CD8-positive, alpha-beta memory T cell (primary cell): ENCODE results near the gene IFNL4. TPM values are rescaled to one million over a fixed set of nuclear protein-coding genes. Genes with fewer than 3 reads are reported as not detected.
"Not testable (repeated sequence)": the region's sequence is repeated elsewhere in the genome, so short reads cannot be mapped to it uniquely, and the experiment has no call there.

ENCODE experiments used
- CTCF ChIA-PET: fragments of 350-600 bp; sonication (Branson Sonifier 250); formaldehyde crosslinking; loops from one replicate; lab custom pipeline; 2021; ENCODE audit warnings: antibody characterized with exemption; lab: Charles Lee
- POLR2A ChIA-PET: fragments of 350-600 bp; sonication (Branson Sonifier 250); formaldehyde crosslinking; loops from one replicate; lab custom pipeline; 2021; ENCODE audit warnings: antibody characterized with exemption; lab: Charles Lee
- DNase-seq, 5 donors: peaks; one replicate each; pipeline versions ENCODE4 v3.0.0 to v3.0.0-alpha.2; 2020 to 2022; ENCODE audit warnings: mixed read lengths in 1 of 5
- H3K27ac ChIP-seq: one replicate; pipeline ENCODE4 v1.7.0; 2013; ENCODE audit warnings: low read depth, mild to moderate bottlenecking, low read length, moderate library complexity
- H3K27me3 ChIP-seq: 2 replicates; pipeline ENCODE4 v1.7.0; 2013; ENCODE audit warnings: low read length, mild to moderate bottlenecking; ENCODE audit not compliant: insufficient read depth, poor library complexity, severe bottlenecking
- H3K36me3 ChIP-seq: 2 replicates; pipeline ENCODE4 v1.7.0; 2013; ENCODE audit warnings: mild to moderate bottlenecking, low read length, moderate library complexity; ENCODE audit not compliant: insufficient read depth
- H3K4me1 ChIP-seq: 2 replicates; pipeline ENCODE4 v1.7.0; 2013; ENCODE audit warnings: mild to moderate bottlenecking, low read length, moderate library complexity; ENCODE audit not compliant: insufficient read depth
- H3K4me3 ChIP-seq: 2 replicates; pipeline ENCODE4 v1.7.0; 2013; ENCODE audit warnings: mild to moderate bottlenecking, low read length
- H3K9me3 ChIP-seq: 2 replicates; pipeline ENCODE4 v1.7.0; 2013; ENCODE audit warnings: mild to moderate bottlenecking, low read length
- H3K27ac Mint-ChIP-seq, 8 donors: one replicate each; pipeline ENCODE4 v1.8.0; 2020 to 2021; ENCODE audit warnings: mixed read lengths in 8 of 8, mild to moderate bottlenecking in 6 of 8, inconsistent platforms in 3 of 8, moderate library complexity in 3 of 8
- H3K27me3 Mint-ChIP-seq, 2 donors: one replicate each; pipeline ENCODE4 v1.8.0; 2020 to 2021; ENCODE audit warnings: mixed read lengths in 2 of 2, mild to moderate bottlenecking in 1 of 2, moderate library complexity in 1 of 2
- H3K36me3 Mint-ChIP-seq, 3 donors: one replicate each; pipeline ENCODE4 v1.8.0; 2020 to 2021; ENCODE audit warnings: mixed read lengths in 3 of 3, inconsistent platforms in 1 of 3, mild to moderate bottlenecking in 1 of 3
- H3K4me1 Mint-ChIP-seq, 3 donors: one replicate each; pipeline ENCODE4 v1.8.0; 2020 to 2021; ENCODE audit warnings: mixed read lengths in 3 of 3, inconsistent platforms in 1 of 3, mild to moderate bottlenecking in 1 of 3
- H3K4me3 Mint-ChIP-seq, 7 donors: one replicate each; pipeline ENCODE4 v1.8.0; 2020 to 2021; ENCODE audit warnings: mixed read lengths in 7 of 7, mild to moderate bottlenecking in 6 of 7, moderate library complexity in 4 of 7, inconsistent platforms in 2 of 7
- H3K9me3 Mint-ChIP-seq, 5 donors: one replicate each; pipeline ENCODE4 v1.8.0; 2020 to 2022; ENCODE audit warnings: mixed read lengths in 5 of 5, mild to moderate bottlenecking in 3 of 5, moderate library complexity in 2 of 5, inconsistent platforms in 1 of 5
- polyA plus RNA-seq: library from polyadenylated mRNA; unstranded; fragments of 300-500 nt; fragmentation: Illumina TruSeq; gene quantifications from one replicate; pipeline ENCODE4 v1.2.3, GENCODE V29; 2021
- total RNA-seq, 2 experiments: library from RNA; stranded (reverse); gene quantifications; one replicate each; pipeline ENCODE4 v1.2.3, GENCODE V29; 2021

The IFNL4 gene
- total and polyA plus RNA-seq, 3 experiments from 2014 or later = 0.31 TPM; not detected in 2

DNA sequence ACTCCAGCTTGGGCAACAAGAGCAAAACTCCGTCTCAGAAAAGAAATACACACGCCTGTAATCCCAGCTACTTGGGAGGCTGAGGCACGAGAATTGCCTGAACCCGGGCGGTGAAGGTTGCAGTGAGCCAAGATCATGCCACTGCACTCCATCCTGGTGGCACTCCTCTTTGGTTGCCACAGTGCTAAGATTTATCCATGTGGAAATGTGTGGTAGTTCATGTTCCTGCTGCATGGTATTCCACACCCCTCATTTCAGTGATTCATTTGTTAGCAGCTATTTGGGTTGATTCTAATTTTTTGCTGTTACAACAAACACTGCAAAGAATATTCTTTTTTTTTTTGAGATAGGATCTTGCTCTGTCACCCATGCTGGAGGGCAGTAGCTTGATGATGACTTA is 15.9 kb downstream of the IFNL4 start:
- no peak for DNase-seq
- ChIA-PET CTCF (interaction anchor here (1.1 kb wide), 1 partner anchor 125 kb away, joined by 3 read pairs; no protein-coding TSS in a partner anchor), POLR2A (no interaction called here)
- Histone ChIP-seq H3K27me3 (no peaks in the 10 kb centered on the region), H3K9me3 (no peaks in the 10 kb centered on the region), H3K4me1 (peaks cover 10% of the 10 kb centered on the region), H3K27ac (no peak overlapping the region), H3K4me3 (no peak overlapping the region), H3K36me3 (no peaks in the 10 kb centered on the region)
- H3K36me3 Mint-ChIP-seq = no peaks in the 10 kb centered on the region
- H3K4me1 Mint-ChIP-seq = peaks cover 11 to 19% (median 19%) of the 10 kb centered on the region in 3 donors
- H3K27ac Mint-ChIP-seq = no peak overlapping the region
- no peak overlapping the region for H3K4me3 Mint-ChIP-seq
- H3K9me3 Mint-ChIP-seq = no peaks in the 10 kb centered on the region
- H3K27me3 Mint-ChIP-seq = peaks cover 1 to 2% of the 10 kb centered on the region in 2 donors

DNA sequence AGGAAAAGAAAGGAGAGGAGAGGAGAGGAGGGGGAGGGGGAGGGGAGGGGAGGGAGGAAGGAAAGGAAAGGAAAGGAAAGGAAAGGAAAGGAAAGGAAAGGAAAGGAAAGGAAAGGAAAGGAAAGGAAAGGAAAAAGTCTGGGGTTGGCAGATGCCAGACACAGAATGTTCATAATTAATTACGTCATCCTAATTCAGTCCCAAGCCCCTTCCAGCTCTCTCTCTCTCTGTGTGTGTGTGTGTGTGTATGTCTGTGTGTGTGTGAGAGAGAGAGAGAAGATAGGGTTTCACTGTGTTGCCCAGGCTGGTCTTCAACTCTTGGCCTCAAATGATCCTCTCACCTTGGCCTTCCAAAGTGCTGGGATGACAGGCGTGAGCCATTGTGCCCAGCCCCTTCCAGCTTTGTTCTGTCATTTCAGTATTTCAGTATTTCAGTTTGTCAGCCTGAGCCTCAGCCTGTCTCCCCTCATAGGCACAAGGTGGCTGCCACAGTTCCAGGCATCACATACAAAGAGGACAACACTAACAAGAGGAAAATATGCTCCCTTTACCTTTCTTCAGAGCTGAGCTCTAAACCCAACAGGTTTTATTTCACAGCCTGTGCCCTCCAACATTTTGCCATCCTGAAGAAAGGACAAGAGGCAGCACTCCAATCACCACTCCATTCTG is 18.4 kb downstream of the IFNL4 start:
- H3K4me3 Mint-ChIP-seq = no peak overlapping the region
- H3K9me3 ChIP-seq = no peaks in the 10 kb centered on the region
- no peaks in the 10 kb centered on the region for H3K27me3 ChIP-seq
- no peaks in the 10 kb centered on the region for H3K9me3 Mint-ChIP-seq
- no peaks in the 10 kb centered on the region for H3K4me1 Mint-ChIP-seq
- no peaks in the 10 kb centered on the region for H3K36me3 Mint-ChIP-seq
- no peak for DNase-seq
- H3K36me3 ChIP-seq = no peaks in the 10 kb centered on the region
- H3K27me3 Mint-ChIP-seq = peaks cover 2 to 16% of the 10 kb centered on the region in 2 donors
- no peaks in the 10 kb centered on the region for H3K4me1 ChIP-seq
- POLR2A ChIA-PET = no interaction called here
- H3K27ac ChIP-seq = no peak overlapping the region
- no peak overlapping the region for H3K4me3 ChIP-seq
- no peak overlapping the region for H3K27ac Mint-ChIP-seq
- CTCF ChIA-PET = no interaction called here

DNA sequence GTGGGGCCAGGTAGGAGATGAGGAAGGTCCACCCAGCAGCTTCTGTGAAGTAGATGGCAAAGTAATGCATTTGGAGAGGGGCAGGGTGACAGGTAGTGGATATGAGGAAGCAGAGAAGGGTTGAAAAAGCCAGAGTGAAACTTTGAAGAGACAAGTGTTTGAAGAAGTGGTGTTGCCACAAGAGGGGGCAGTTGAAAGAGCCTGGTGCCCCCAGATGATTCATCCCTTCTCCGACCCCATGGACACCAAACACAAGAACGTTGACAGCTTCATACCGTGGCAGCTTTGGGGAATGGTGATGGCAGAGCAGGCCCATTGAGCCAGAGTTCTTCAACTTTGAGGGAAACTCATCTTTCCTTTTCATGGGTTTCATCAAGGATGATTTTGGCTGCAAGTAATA is 23.7 kb downstream of the IFNL4 start:
- DNase-seq = no peak
- CTCF ChIA-PET = no interaction called here
- no peaks in the 10 kb centered on the region for H3K36me3 ChIP-seq
- Mint-ChIP-seq H3K4me3 (no peak overlapping the region), H3K4me1 (peaks cover 0 to 4% (median 0%) of the 10 kb centered on the region in 3 donors), H3K36me3 (no peaks in the 10 kb centered on the region), H3K27ac (no peak overlapping the region), H3K27me3 (peaks cover 27 to 43% of the 10 kb centered on the region in 2 donors), H3K9me3 (no peaks in the 10 kb centered on the region)
- no peak overlapping the region for H3K27ac ChIP-seq
- POLR2A ChIA-PET = no interaction called here
- no peak overlapping the region for H3K4me3 ChIP-seq
- H3K27me3 ChIP-seq = peaks cover 5% of the 10 kb centered on the region
- H3K4me1 ChIP-seq = no peaks in the 10 kb centered on the region
- H3K9me3 ChIP-seq = no peaks in the 10 kb centered on the region

DNA sequence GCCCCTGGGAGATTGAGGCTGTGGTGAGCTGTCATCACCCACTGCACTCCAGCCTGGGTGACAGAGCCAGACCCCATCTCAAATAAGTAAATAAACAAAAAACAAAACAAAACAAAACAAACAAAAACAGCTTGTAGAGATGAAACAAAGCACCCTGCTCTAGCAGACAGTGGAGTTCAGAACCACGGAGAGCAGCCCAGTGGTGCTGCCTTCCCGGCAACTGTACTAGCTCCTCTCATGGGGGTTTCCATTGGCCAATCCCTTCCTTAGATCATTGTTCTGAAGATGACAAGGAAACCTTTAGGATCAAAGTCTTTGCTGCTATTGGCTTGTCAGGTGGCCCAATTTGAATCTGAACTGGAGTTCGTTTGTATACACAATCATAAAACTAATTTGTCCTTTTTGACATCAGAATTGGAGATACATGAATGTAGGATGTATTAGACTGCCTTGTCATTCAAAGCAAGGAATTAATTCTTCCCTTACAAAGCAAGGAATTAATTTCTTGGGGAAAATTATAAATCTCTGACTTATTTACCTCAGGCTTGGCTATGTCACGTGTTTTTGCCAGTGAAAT is 24.9 kb downstream of the IFNL4 start:
- no peak for DNase-seq
- ChIA-PET CTCF (interaction anchor here (0.6 kb wide), 1 partner anchor 104 kb away, joined by 3 read pairs; no protein-coding TSS in a partner anchor), POLR2A (interaction anchor here (0.5 kb wide), 1 partner anchor 232 kb away, joined by 3 read pairs; no protein-coding TSS in a partner anchor)
- Histone ChIP-seq H3K36me3 (no peaks in the 10 kb centered on the region), H3K4me1 (no peaks in the 10 kb centered on the region), H3K27me3 (peaks cover 5% of the 10 kb centered on the region), H3K4me3 (no peak overlapping the region), H3K9me3 (no peaks in the 10 kb centered on the region), H3K27ac (no peak overlapping the region)
- H3K4me1 Mint-ChIP-seq = peaks cover 0 to 4% (median 0%) of the 10 kb centered on the region in 3 donors
- no peaks in the 10 kb centered on the region for H3K36me3 Mint-ChIP-seq
- H3K9me3 Mint-ChIP-seq = no peaks in the 10 kb centered on the region
- no peak overlapping the region for H3K4me3 Mint-ChIP-seq
- no peak overlapping the region for H3K27ac Mint-ChIP-seq
- peaks cover 27 to 48% of the 10 kb centered on the region in 2 donors for H3K27me3 Mint-ChIP-seq

DNA sequence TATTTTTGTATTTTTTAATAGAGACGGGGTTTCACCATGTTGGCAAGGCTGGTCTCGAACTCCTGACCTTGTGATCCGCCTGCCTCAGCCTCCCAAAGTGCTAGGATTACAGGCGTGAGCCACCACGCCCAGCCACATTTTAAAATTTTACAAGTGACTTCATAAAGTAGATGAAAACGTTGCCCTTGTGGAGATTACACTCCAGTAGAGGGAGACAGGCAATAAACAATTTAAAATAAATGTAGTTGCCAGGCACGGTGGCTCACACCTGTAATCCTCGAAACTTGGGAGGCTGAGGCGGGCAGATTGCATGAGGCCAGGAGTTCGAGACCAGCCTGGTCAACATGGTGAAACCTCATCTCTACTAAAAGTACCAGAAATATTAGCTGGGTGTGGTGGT is 29.5 kb downstream of the IFNL4 start:
- DNase-seq, H3K27me3 ChIP-seq, H3K4me3 Mint-ChIP-seq, H3K27ac Mint-ChIP-seq, H3K4me1 Mint-ChIP-seq, H3K4me1 ChIP-seq, POLR2A ChIA-PET, H3K36me3 Mint-ChIP-seq, H3K27ac ChIP-seq, H3K9me3 Mint-ChIP-seq, H3K4me3 ChIP-seq, H3K9me3 ChIP-seq, H3K36me3 ChIP-seq, CTCF ChIA-PET: not testable (repeated sequence)
- H3K27me3 Mint-ChIP-seq = peaks cover 26 to 35% of the 10 kb centered on the region in 2 donors

DNA sequence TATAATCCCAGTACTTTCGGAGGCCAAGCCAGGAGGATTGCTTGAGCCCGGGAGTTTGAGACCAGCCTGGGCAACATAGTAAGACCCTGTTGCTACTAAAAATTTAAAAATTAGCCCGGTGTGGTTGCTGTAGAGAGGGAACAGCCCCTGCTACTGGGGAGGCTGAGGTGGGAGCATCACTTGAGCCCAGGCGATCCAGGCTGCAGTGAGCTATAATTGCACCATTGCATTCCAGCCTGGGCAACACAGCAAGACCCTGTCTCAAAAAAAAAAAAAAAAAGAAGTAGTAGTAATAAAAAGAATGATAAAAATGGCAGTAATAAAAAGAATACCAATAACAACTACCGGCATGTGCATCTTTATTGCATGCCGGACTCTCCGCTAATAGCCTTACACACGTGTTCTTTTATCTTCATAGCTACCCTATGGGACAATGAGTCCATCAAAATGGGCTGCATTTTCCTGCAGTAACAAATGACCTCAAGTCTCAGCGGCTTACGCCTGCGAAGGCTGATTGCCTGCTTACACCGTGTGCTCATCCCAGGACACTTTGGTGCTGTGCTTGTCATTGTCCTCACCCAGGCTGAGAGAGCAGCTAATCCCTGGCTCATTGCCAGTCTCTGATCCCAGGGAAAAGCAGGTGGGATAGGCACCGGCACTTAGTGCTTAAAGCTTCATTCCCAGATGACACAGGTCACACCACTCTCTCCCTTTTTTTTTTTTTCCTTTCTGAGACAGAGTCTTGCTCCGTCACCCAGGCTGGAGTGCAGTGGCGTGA is 30.2 kb downstream of the IFNL4 start:
- H3K9me3 ChIP-seq = no peaks in the 10 kb centered on the region
- Mint-ChIP-seq H3K9me3 (no peaks in the 10 kb centered on the region), H3K36me3 (peaks cover 0 to 4% (median 0%) of the 10 kb centered on the region in 3 donors), H3K27me3 (peaks cover 20 to 31% of the 10 kb centered on the region in 2 donors), H3K27ac (no peak overlapping the region), H3K4me3 (no peak overlapping the region), H3K4me1 (no peaks in the 10 kb centered on the region)
- H3K4me3 ChIP-seq = no peak overlapping the region
- no peak overlapping the region for H3K27ac ChIP-seq
- ChIA-PET CTCF (no interaction called here), POLR2A (no interaction called here)
- no peaks in the 10 kb centered on the region for H3K4me1 ChIP-seq
- H3K27me3 ChIP-seq = peaks cover under 1% of the 10 kb centered on the region
- no peaks in the 10 kb centered on the region for H3K36me3 ChIP-seq
- DNase-seq = no peak

DNA sequence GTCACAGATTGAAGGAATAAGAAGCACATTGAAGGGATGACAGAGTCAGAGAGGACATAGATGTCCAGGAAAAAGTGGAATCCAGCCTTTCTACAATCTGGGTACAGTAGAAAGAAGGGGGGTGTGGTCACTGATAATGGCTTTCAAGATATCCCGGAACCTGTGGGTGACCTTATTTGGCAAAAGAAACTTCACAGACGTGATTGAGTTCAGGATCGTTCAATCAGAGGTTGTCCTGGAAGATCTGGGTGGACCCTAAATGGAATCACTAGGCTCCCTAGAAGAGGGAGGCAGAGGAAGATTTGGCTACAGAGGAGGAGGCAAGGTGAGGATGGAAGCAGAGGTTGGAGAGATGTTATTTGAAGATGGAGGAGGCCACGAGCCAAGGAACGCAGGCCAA is 31.6 kb downstream of the IFNL4 start:
- no peak overlapping the region for H3K27ac ChIP-seq

DNA sequence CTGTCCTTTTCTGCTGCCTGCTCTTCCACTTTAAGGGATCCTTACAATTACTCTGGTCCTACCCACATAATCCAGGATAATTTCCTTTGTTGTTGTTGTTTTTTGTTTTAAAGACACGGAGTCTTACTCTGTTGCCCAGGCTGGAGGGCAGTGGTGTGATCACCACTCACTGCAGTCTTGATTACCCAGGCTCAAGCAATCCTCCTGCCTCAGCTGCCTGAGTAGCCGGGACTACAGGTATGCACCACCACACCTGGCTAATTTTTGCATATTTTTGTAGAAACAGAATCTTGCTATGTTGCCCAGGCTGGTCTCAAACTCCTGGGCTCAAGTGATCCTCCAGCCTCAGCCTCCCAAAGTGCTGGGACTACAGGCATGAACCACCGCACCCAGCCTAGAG is 33.3 kb downstream of the IFNL4 start:
- H3K4me3 ChIP-seq, H3K27ac ChIP-seq, H3K9me3 Mint-ChIP-seq, H3K36me3 Mint-ChIP-seq, H3K27ac Mint-ChIP-seq, H3K4me3 Mint-ChIP-seq, DNase-seq, POLR2A ChIA-PET, H3K27me3 ChIP-seq, H3K4me1 Mint-ChIP-seq, H3K4me1 ChIP-seq, H3K9me3 ChIP-seq, H3K36me3 ChIP-seq: not testable (repeated sequence)
- H3K27me3 Mint-ChIP-seq = peaks cover 9 to 16% of the 10 kb centered on the region in 2 donors
- CTCF ChIA-PET = interaction anchor here (1.9 kb wide), 1 partner anchor 12 kb away, joined by 4 read pairs; no protein-coding TSS in a partner anchor

More for the DNA sequence above, 31.6 kb downstream of the IFNL4 start:
- Mint-ChIP-seq H3K27ac (no peak overlapping the region), H3K27me3 (peaks cover 15 to 26% of the 10 kb centered on the region in 2 donors), H3K4me1 (no peaks in the 10 kb centered on the region), H3K36me3 (peaks cover 0 to 4% (median 0%) of the 10 kb centered on the region in 3 donors), H3K9me3 (no peaks in the 10 kb centered on the region), H3K4me3 (no peak overlapping the region)
- no peak for DNase-seq
- Histone ChIP-seq H3K9me3 (no peaks in the 10 kb centered on the region), H3K4me1 (no peaks in the 10 kb centered on the region), H3K4me3 (no peak overlapping the region), H3K36me3 (no peaks in the 10 kb centered on the region), H3K27me3 (no peaks in the 10 kb centered on the region)
- POLR2A ChIA-PET = no interaction called here
- CTCF ChIA-PET = no interaction called here
